ENCODE measurements around the gene NPTX2. TPM values are rescaled to one million over a fixed set of nuclear protein-coding genes. Genes with fewer than 3 reads are reported as not detected.

The NPTX2 gene
- total and polyA plus RNA-seq, 10 of the 15 experiments (the other 5 are each of a cell fraction or from before 2014, with no cell fraction given) = 0.04 TPM; not detected in 9

- TF ChIP-seq ZBTB11 (CRISPR knock-in tag; IDR thresholded peaks at IDR 0.05) = no peak
These were observed 42.7 kb downstream of the NPTX2 start (continued) for GRCh38 chr7:98659756-98660155.

GRCh38 chr7:98661607-98662006, 44.5 kb downstream of the NPTX2 start:
- H4K20me1 ChIP-seq (ENCODE audit: control insufficient read depth, insufficient read depth) = no peaks in the 10 kb centered on the region
- BruUV-seq (replicated peaks) = no TSS peak
- SMC1A ChIA-PET (ENCODE audit: uncharacterized antibody, unreplicated experiment) = no interaction called here
- in situ Hi-C loops (cut with MboI) = no loop called here
- CTCF ChIA-PET = no interaction called here
- H3K27ac ChIP-seq (ENCODE audit: control insufficient read depth, insufficient read depth) = no peak overlapping the region
- no peak overlapping the region for H3K4me2 ChIP-seq (ENCODE audit: control insufficient read depth, insufficient read depth)
- no peak overlapping the region for H3K4me3 ChIP-seq
- no peak overlapping the region for H3K9ac ChIP-seq (ENCODE audit: control insufficient read depth, insufficient read depth, low read length)
- no peaks in the 10 kb centered on the region for H3K27me3 ChIP-seq (replicated peaks in 1 of 2; ENCODE audit: control insufficient read depth in 2 of 2, insufficient read depth in 2 of 2, low read length in 1 of 2)
- intact Hi-C loops (cut with micrococcal nuclease; ENCODE audit: unreplicated experiment) = no loop called here
- POLR2A ChIA-PET = no interaction called here
- 10% methylated on average over 3 of the region's 3 CpGs for WGBS (ENCODE audit: insufficient coverage, insufficient replicate concordance, low lambda C conversion rate, missing lambda C conversion rate)
- H3K79me2 ChIP-seq (ENCODE audit: control insufficient read depth, insufficient read depth, low read length) = no peaks in the 10 kb centered on the region
- H3K4me1 ChIP-seq (ENCODE audit: control insufficient read depth, insufficient read depth, low read length) = no peaks in the 10 kb centered on the region
- no peak for FAIRE-seq
- no peaks in the 10 kb centered on the region for H3K36me3 ChIP-seq (ENCODE audit: control insufficient read depth in 2 of 2, insufficient read depth in 2 of 2, low read length in 1 of 2)
- no peaks in the 10 kb centered on the region; the same call in 2 of the 3 replicates for H3K9me3 ChIP-seq (replicated peaks; ENCODE audit: control insufficient read depth, insufficient read depth, low read length)
- DNase-seq (ENCODE audit: low read depth, low spot score) = no peak
- no peak for ATAC-seq
- RAD21 ChIA-PET (ENCODE audit: unreplicated experiment) = interaction anchor here (0.5 kb wide), 1 partner anchor 233 kb away, joined by 3 read pairs; no protein-coding TSS in a partner anchor
- no peak overlapping the region for H2AFZ ChIP-seq (ENCODE audit: control insufficient read depth, low read depth, low read length)
- no peak for TF ChIP-seq HDAC2 (IDR thresholded peaks at IDR 0.05)
- TF ChIP-seq HDGF (IDR thresholded peaks at IDR 0.05) = no peak
- TF ChIP-seq IRF4 (IDR thresholded peaks at IDR 0.05; ENCODE audit: low read depth, low read length) = no peak
- TF ChIP-seq ZNF24 (IDR thresholded peaks at IDR 0.05) = no peak
- TF ChIP-seq PAX5 (IDR thresholded peaks at IDR 0.05; ENCODE audit: borderline replicate concordance, low read depth, low read length) = no peak
- no peak for TF ChIP-seq CREM (IDR thresholded peaks at IDR 0.05; ENCODE audit: low read depth)
- TF ChIP-seq ATF3 (IDR thresholded peaks at IDR 0.05; ENCODE audit: borderline replicate concordance, extremely low read depth, low read depth, low read length) = no peak
- TF ChIP-seq NKRF (conservative IDR thresholded peaks at IDR 0.05) = no peak
- no peak for TF ChIP-seq CTCF (IDR thresholded peaks at IDR 0.05 in 2 of 3, conservative IDR thresholded peaks at IDR 0.05 in 1 of 3; ENCODE audit: control insufficient read depth in 2 of 3, extremely low read depth in 1 of 3, insufficient read depth in 1 of 3, low read depth in 3 of 3, low read length in 3 of 3)
- no peak for TF ChIP-seq ZBTB33 (IDR thresholded peaks at IDR 0.05)
- TF ChIP-seq NFYB (IDR thresholded peaks at IDR 0.05; ENCODE audit: insufficient read depth, low read depth, low read length) = no peak
- TF ChIP-seq EP300 (IDR thresholded peaks at IDR 0.05; ENCODE audit: borderline replicate concordance in 1 of 2, control insufficient read depth in 1 of 2, low read depth in 2 of 2, low read length in 2 of 2) = no peak
